ENCODE measurements around the gene LGALS7.

- TF ChIP-seq, protein P1, sequence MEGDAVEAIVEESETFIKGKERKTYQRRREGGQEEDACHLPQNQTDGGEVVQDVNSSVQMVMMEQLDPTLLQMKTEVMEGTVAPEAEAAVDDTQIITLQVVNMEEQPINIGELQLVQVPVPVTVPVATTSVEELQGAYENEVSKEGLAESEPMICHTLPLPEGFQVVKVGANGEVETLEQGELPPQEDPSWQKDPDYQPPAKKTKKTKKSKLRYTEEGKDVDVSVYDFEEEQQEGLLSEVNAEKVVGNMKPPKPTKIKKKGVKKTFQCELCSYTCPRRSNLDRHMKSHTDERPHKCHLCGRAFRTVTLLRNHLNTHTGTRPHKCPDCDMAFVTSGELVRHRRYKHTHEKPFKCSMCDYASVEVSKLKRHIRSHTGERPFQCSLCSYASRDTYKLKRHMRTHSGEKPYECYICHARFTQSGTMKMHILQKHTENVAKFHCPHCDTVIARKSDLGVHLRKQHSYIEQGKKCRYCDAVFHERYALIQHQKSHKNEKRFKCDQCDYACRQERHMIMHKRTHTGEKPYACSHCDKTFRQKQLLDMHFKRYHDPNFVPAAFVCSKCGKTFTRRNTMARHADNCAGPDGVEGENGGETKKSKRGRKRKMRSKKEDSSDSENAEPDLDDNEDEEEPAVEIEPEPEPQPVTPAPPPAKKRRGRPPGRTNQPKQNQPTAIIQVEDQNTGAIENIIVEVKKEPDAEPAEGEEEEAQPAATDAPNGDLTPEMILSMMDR (IDR thresholded peaks at IDR 0.05): no peak
- TF ChIP-seq POLR2A (IDR thresholded peaks at IDR 0.05) (no peak), POLR2AphosphoS5 (IDR thresholded peaks at IDR 0.05) (no peak), EP300 (IDR thresholded peaks at IDR 0.05) (no peak)
Measured at GRCh38 chr19:38781058-38781457, 7.7 kb upstream of the LGALS7 start.
